GM18511 (cell line): ENCODE results near the gene NDFIP2.

Source experiments
- ATAC-seq: cut with Tn5 transposase; IDR thresholded peaks from one replicate; pipeline ENCODE4 v1.9.1; 2021; ENCODE audit warnings: mild to moderate bottlenecking, moderate library complexity; ENCODE audit not compliant: unreplicated experiment

Gene NDFIP2

DNA sequence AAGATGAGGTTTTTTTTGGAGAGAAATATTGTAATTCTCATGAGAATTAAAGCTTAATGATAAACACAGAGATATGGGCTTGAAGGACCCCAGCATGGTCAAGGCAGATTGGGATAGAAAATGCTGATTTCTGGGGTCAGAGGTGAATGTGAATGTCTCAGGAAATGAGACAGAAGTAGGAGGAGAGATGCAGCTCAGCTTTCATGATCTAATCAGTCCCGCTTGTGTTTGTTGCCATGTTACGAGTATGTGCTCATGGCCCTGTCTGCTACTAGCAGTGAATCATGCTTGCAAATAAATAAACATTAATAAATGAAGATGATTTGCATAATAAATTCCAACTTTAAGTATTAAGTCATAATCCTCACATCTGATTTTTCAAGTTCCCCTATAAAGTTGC is 23.0 kb upstream of the NDFIP2 start:
- peak; percentile 42 for ATAC-seq

- no peak for ATAC-seq
Observed at GRCh38 chr13:79458436-79458835, 22.5 kb upstream of the NDFIP2 start.

DNA sequence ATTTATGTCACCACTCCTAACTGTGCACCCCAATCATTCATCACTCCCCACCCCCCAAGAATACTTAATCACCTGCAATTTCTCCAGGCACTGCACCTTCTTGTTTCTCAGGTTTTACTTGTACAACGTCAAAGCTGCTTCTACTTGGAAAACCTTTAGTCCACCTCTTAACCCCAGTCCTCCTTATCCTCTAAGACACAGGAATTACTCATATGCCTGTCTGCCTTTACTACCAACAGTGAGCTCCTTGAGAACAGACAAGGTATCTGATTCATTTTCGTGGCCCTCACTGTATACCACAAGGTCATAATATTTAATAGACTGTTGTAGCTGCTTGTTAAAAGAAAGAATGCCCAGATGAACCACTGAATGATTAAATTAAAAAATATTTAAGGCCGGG is 21.0 kb upstream of the NDFIP2 start:
- no peak for ATAC-seq

- no peak for ATAC-seq
Observed at GRCh38 chr13:79462895-79463294, 18.1 kb upstream of the NDFIP2 start.

DNA sequence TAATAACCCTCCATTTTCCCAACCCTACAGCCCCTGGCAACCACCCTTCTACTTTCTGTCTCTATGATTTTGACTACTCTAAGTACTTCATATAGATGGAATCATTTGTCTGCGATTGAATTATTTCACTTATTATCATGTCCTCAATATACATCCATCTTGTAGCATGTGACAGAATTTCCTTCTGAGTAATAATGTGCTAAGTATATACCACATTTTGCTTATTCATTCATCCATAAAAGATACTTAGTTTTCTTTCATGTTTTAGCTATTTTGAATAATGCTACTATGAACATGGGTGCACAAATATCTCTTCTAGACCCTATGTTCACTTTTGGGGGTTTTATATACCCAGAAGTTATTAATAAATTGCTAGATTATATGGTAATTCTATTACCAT is 17.4 kb upstream of the NDFIP2 start:
- ATAC-seq = no peak

GRCh38 chr13:79466872-79467271 is 14.1 kb upstream of the NDFIP2 start:
- no peak for ATAC-seq

DNA sequence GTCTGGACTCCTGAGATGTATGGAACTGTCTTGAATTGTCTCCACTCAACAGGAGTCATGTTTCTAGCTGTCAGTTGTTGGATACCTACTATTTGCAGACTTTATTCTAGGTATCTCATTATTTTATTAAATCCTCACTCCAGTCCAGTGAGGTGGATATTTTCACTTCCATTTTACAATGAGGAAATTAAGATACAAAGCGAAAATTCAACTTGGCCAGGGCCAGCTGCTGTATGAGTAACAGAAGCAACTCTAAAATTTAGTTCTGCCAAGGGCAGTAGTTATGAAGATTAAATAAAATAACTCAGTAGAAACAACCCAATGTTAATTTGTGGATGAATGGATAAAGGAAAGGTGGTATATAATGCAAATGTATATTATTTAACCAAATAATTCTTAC is 12.6 kb upstream of the NDFIP2 start:
- no peak for ATAC-seq

DNA sequence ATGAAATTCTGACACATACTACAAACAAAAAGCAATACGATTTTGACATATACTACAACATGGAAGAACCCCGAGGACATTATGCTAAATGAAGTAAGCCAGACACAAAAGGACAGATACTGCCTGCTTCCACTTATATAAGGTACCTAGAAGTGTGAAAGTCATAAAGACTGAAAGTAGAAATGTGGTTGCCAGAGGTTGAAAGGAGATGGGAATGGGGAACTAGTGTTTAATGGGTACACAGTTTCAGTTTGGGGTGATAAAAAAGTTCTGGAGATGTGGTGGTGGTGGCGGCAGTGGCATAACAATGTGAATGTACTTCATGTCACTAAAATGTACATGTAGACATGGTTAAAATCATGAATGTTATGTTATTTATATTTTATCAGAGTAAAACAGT is 12.1 kb upstream of the NDFIP2 start:
- peak; percentile 78 for ATAC-seq

DNA sequence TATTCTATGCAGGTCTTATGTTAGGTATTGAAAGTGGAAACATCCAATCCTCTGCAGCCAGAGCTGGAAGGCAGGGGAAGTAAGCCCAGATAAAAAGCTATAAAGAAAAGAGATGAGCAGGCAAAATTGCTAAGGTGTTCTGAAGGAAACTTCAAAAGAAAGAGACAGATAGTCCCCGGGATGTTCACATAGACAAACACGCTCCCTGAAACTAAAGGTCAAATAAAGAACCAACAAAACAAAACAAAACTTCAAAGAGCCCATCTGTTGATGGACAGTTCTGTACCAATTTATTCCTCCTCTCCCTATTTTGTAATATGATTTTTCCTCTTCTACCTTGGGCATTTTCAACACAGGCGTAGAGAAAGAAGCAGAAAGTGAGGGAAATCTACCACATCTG is 11.3 kb upstream of the NDFIP2 start:
- no peak for ATAC-seq

DNA sequence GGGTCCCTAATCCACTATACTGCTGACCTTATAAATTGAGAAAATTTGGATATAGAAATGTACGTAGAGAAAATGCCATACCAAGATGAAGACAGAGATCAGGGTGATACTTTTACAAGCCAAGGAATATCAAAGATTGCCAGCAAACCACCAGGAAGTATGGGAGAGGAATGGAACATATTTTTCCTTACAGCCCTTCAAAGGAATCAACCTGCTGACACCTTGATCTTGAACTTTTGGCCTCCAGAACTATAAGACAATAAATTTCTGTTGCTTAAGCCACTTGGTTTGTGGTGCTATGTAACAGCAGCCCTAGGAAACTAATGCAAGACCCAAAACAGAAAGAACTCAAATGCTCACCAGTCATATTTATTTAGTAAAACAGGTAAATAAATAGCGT is 10.3 kb upstream of the NDFIP2 start:
- no peak for ATAC-seq

DNA sequence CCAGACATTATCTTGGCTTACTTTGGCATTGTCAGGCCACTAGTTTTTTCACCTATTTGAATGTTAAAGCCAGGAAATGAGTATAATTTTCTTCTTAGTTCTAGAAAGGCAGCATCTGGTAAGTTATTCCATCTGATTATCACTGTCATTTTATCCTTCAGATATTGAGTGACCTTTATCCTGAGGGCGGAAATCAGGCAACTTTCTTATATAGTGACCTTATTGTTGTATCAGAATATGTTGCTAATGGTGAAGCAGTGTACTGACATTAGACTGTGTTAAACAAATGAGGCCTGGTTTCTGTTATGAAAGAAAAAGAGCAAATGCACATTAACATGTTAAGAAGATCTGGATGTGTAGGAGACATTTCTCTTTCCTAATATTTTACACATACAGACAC is 5.4 kb upstream of the NDFIP2 start:
- ATAC-seq = no peak

GRCh38 chr13:79477968-79478367 is 3.0 kb upstream of the NDFIP2 start:
- no peak for ATAC-seq

- ATAC-seq = no peak
Observed at GRCh38 chr13:79479882-79480281, 1.1 kb upstream of the NDFIP2 start.

DNA sequence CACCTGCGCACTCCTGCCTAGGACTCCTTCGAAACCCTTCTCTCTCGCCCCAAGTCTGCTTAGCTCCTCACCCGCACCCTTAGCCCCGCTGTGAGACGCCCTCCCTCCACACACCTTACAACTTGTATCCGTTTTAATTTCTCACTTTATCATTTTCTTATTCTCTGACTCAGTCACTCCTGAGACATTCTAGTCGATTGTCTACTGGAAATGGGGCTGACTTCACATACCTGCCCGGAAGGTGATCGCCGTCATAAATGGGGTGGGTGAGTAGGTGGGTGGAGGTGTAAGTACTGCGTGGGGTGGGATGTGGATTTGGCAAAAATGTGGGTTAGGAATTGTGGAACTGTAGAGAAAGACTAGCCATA is 714 bp downstream of the NDFIP2 start:
- ATAC-seq = peak; percentile 50

DNA sequence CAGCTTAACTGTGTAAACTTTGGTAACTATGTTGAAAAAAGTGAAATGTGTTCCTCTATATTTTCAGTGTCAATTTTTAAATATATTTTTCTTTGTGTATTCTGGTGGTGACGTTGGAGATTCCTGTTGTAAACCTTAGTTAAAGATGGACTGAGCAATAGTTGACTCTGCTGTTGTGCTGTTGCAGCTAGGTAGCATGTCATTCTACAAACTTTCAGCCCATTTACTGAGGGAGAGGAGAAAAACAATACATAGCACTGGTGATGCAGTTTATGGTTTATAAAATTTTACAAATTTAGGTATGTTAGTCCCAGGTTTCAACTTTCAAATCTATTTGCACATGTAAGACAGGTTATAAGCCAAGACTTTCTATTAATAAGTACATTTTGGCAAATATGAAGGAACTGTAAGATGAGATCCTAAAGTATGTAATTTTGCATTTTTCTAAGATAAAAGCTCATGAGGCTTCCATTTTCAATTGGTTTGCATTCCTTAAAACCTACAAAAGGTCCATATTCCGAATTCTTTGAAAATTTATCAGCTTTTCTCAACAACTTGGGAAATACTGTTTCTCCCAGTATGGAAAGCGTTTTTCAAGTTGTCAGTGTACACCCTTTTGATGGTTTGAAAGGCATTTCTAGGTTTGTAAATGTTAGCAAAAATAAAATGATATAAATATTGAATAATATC is 1.5 kb downstream of the NDFIP2 start:
- no peak for ATAC-seq

DNA sequence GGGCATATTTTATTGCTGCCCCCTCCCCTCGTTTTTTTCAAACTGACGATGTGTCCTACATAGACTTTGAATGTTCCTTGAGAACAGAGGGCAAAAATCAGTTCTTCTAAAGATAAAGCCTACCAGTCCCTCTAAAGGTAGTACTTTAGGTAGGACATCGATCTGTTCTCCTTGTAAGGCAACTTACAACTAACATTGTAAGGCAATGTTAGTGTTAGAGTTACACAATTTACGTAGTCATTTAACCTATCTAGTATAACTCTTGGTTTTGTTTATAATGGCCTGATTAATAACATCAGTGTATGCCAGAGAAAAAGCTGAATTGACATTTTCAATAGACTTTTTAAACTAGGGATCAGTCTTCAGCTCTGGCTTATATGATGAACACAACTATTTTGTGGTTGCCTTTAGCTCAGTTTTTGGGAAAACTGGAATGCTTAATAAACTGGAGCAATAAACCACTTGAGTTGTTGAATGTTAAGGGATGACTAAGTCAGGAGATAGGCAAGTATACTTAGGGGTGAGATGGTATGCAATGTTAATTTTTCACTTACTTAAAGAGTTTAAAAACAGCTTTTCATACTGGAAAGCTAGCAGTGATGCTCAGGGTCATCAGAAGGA is 2.2 kb downstream of the NDFIP2 start:
- no peak for ATAC-seq

- ATAC-seq = no peak
Observed at GRCh38 chr13:79485014-79485811, 4.3 kb downstream of the NDFIP2 start.

DNA sequence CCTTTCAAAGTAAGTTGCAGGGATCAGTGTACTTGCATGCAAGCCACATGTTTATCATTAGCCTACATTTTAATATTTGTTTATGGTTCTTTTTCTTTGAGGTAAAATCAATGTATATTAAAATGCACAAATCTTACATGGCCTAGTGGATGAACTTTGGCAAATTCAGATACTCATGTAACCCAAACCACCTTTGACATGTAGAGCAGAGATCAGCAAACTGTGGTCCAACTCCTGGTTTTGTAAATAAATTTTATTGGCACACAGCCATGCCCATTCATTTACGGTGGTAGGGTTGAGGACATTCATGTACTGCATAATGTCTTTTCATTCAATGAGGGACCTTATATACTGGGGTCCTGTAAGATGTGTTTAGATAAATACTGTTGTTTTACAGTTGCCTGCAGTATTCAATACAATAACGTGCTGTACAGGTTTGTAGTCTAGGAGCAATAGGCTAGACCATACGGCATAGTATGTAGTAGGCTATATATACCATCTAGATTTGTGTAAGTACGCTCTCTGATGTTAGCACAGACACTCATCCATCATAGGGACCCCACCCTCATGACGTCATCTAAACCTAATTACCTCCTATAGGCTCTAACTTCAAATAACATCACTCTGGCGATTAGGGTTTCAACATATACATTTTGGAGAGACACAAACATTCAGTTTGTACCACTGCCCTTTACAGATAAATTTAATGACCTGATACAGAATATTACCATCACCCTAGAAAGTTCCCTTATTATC is 5.7 kb downstream of the NDFIP2 start:
- ATAC-seq = no peak

- ATAC-seq = no peak
Observed at GRCh38 chr13:79490326-79490725, 9.4 kb downstream of the NDFIP2 start.

- ATAC-seq = no peak
Observed at GRCh38 chr13:79490824-79491223, 9.9 kb downstream of the NDFIP2 start.

- no peak for ATAC-seq
Observed at GRCh38 chr13:79491715-79492114, 10.8 kb downstream of the NDFIP2 start.
